HG03575 (cell line): ENCODE data around the gene STRN3.
"Not testable (repeated sequence)": the region's sequence is repeated elsewhere in the genome, so short reads cannot be mapped to it uniquely, and the experiment has no call there.

Experiments
- ATAC-seq: cut with Tn5 transposase; IDR thresholded peaks from one replicate; pipeline ENCODE4 v1.9.1; 2021; ENCODE audit not compliant: unreplicated experiment, insufficient number of reproducible peaks, low FRiP score; ENCODE audit errors: extremely low read depth

Gene STRN3

DNA sequence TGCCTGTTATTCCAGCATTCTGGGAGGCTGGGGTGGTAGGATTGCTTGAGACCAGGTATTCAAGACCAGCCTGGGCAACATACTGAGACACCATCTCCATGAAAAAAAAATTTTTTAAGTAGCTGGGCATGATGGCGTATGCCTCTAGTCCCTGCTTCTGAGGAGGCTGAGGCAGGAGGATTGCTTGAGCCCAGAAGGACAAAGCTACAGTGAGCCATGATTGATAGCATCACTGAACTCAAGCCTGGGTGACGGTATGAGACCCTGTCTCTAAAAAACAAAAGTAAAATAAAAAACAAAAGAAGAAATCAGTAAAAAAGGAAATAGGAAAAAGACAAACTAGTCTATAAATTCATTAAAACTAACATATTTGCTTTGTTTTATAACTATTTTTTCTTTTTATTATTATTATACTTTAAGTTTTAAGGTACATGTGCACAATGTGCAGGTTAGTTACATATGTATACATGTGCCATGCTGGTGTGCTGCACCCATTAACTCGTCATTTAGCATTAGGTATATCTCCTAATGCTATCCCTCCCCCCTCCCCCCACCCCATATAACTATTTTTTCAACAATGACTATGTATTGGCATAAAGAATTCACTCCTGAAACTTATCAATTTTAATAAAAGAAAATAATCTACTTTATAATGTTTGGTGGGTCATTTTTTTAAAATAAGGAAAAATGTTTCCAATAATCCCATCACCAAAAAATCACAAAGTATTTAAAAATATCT lies 16.2 kb downstream of the STRN3 start:
- no peak for ATAC-seq

- ATAC-seq = no peak
Observed at GRCh38 chr14:31006703-31007102, 19.5 kb downstream of the STRN3 start.

DNA sequence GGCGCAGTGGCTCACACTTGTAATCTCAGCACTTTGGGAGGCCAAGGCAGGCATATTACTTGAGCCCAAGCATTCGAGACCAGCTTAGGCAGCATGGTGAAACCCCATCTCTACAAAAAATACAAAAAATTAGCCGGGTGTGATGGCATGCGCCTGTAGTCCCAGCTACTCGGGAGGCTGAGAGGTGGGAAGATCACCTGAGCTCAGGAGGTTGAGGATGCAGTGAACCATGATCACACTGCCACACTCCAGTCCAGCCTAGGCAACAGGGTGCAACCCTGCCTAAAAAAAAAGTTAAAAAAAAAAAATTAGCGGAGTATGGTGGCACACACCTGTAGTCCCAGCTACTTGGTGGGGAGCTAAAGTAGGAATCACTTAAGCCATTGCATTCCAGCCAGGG lies 22.2 kb downstream of the STRN3 start:
- not testable (repeated sequence) for ATAC-seq

DNA sequence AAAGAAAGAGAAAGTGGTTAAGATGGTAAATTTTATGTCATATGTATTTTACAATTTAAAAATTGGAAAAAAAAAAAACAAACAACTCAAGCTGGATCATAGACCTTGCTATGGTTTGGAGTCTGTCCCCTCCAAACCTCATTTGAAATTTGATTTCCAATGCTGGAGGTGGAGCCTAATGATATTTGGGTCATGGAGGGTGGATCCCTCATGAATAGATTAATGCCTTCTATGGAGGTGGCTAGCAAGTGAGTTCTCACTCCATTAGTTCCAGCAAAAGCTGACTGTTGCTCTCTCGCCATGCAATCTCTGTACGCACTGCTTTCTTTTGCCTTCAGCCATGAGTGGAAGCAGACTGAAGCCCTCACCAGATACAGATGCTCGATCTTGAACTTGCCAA lies 22.9 kb downstream of the STRN3 start:
- ATAC-seq = no peak

DNA sequence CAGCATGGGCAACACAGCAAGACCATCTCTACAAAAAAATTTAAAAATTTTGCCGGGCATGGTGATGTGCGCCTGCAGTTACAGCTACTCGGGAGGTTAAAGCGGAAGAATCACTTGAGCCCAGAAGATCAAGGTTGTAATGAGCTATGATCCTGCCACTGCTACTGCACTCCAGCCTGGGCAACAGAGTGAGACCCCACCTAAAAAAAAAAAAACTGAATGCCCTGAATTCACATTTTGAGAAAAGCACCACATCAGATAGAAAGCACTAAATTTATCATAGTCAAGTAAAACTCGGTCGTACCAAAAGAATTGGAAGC lies 24.9 kb downstream of the STRN3 start:
- no peak for ATAC-seq

- no peak for ATAC-seq
Observed at GRCh38 chr14:31000629-31001338, 25.4 kb downstream of the STRN3 start.

- ATAC-seq = no peak
Observed at GRCh38 chr14:30999038-30999773, 27.0 kb downstream of the STRN3 start.

- no peak for ATAC-seq
Observed at GRCh38 chr14:30998100-30998706, 28.0 kb downstream of the STRN3 start.

DNA sequence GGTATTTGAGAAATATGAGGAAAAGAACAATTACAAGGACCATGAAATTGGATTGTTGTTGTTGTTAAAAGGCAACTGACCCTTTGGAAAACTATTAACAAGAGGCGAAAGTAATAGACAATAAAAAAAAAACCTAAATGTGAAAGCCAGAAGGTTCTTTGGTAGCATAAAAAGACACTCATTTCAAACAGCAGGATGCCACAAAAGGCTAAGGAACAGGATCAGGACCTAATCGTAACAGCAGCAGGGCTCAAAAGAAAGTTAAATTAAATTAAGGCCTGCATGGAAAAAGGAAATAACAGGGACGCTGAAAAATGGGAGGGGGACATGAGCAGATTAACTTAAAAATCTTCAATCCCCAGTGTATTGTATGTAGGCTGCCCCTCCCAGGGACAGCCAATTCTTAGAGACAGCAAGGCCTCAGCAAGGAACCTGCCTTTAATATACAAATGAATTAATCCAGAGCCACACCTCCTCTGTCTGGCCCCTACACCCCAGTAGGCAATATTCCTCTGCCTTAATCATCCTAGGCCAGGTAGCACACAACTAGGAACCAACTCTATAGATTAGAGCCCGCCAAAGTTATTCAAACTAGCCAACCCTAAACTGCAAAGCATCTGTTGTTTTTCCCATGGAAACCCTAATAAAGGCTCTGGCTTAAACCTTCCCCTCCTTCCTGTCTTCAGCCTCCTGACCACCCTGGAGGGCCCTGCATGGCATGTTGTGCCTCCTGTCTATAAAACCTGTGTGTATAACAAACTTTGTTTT lies 29.1 kb downstream of the STRN3 start:
- ATAC-seq = no peak

DNA sequence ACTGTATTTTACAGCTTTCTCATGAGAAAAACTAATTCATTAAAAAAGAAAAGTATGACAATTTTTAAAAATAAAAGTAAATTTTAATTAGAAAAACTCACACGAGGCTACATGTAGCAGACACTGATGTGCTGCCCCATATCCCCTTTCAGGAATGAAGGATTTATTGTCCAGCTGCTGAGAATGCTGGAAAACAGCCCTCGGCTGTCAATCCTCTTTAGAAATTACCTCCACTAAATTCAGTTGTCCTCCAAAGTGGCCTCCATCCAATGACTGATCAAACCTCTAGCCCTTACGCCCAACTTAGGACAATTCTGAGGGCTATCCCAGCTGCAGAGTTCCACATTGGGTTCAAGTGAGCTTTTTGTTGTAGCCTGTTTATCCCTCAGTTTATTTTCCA lies 30.5 kb downstream of the STRN3 start:
- no peak for ATAC-seq

- ATAC-seq = no peak
Observed at GRCh38 chr14:30994681-30995620, 31.2 kb downstream of the STRN3 start.

DNA sequence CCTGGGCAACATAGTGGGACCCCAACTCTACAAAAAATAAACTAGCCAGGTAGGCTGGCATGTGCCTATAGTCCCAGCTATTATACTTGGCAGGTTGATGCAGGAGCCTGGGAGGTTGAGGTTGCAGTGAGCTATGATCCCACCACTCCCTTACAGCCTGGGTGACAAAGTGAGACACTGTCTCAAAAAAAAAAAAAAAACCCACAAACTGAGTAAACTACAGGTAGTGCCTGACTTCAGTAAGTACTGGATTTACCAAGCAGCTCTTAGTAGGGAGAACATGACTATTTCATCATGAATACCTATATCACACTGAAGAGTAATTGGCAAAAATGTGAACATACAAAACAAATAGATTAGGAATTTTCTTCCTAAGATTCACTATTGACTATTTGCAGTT lies 33.1 kb downstream of the STRN3 start:
- ATAC-seq = no peak

DNA sequence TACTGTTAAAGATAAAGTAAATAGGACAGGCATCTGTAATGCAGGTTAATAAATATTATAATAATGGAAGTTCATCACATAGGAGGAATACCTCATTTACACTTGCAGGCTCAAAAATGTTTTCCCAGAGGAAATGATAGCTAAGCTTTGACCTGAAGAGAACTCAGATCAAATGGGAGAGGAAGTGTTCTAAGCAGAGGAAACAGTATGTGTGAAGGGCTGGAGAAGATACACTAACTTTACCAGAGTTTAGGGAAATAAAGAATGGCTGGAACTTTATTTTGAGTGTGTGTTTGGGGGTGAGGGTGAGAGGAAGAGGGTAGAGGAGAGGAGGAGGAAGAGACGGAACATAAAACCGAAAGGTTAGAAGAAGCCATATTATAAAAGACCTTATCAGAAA lies 34.8 kb downstream of the STRN3 start:
- no peak for ATAC-seq

DNA sequence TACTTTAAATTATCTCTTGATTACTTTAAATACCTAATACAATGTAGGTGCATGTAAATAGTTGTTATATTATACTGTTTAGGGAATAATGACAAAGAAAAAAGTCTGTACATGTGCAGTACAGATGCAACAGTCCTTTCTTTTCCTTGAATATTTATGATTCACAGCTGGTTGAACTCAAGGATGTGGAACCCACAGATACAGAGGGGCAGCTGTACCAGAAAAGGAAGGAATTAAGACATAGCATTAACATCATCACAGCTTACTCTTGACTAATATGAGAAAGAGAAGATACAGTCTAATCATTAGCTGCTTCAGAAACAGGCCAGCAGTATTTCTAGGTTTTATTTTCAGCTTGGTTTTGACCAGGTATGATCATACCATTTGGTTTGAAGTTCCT lies 35.4 kb downstream of the STRN3 start:
- ATAC-seq = no peak

DNA sequence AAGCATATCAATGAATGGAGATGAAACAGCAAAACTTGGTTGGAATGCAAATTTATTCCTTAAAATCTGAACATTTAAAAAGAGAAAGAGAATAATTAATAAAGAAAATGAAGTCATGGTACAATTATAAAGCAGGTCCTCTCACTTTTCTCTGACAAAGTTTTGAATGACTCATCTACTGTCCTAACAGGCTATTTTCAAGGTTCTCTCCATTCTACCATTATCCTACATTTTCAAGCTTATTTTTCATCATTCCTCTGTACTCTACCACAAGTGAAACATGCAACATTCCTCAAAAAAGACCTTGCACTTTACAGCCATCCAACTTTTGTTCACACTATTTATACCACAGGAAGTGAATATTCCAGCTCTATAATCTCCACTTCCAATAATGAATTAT lies 37.7 kb downstream of the STRN3 start:
- no peak for ATAC-seq

GRCh38 chr14:30985796-30986195 lies 40.4 kb downstream of the STRN3 start:
- no peak for ATAC-seq

DNA sequence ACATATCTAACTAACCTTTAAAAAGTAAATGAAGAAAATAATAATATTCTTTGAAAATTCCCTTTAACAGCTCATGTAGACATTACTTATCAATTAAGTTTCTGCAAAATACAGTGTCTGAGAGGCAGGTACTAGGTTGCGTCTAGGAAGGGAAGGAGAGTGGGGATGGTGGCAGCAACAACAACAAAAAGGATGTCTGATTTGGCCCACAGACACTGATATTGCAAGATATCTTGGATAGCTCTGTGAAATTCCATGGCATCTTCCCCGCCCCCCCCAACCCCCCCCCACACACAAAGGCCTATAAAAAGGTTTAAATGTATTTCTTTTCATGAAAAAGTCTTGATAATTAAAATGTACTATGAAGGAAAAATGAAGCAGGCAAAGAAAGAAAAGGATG lies 42.3 kb downstream of the STRN3 start:
- no peak for ATAC-seq

GRCh38 chr14:30982533-30982932 lies 43.6 kb downstream of the STRN3 start:
- no peak for ATAC-seq
